HCT116 (cell line): ENCODE results near the gene ANKRD44.

Experiments
- CEBPB ChIP-seq: IDR thresholded peaks from 2 replicates; pipeline ENCODE4 v1.6.1; 2012; ENCODE audit warnings: low read depth
- CTCF ChIP-seq, 3 experiments: fragments of 200-600 bp in 1 of 3; sonication (generic) in 1 of 3; IDR thresholded peaks in 2 of 3; conservative IDR thresholded peaks in 1 of 3; 2 replicates each; pipeline ENCODE4 v1.5.1; 2012 to 2017; ENCODE audit warnings: low read depth in 2 of 3, low read length in 2 of 3, antibody characterized with exemption in 1 of 3, borderline replicate concordance in 1 of 3, control low read depth in 1 of 3, mild to moderate bottlenecking in 1 of 3, mixed read lengths in 1 of 3, mixed run types in 1 of 3, moderate library complexity in 1 of 3; ENCODE audit not compliant: insufficient read depth in 1 of 3
- JUND ChIP-seq: IDR thresholded peaks from 2 replicates; pipeline ENCODE4 v1.6.1; 2012
- POLR2AphosphoS5 ChIP-seq: IDR thresholded peaks from 2 replicates; pipeline ENCODE4 v1.6.1; 2011; ENCODE audit warnings: mild to moderate bottlenecking, low read depth, low read length, moderate library complexity
- ZFX ChIP-seq: fragments of 450-650 bp; IDR thresholded peaks from 2 replicates; pipeline ENCODE4 v1.6.1; 2017

GRCh38 chr2:196955036-196955435 lies 355.5 kb downstream of the ANKRD44 start:
- TF ChIP-seq CEBPB, result no peak
- no peak for TF ChIP-seq JUND
- no peak for TF ChIP-seq CTCF (IDR thresholded peaks at IDR 0.05 in 2 of 3, conservative IDR thresholded peaks at IDR 0.05 in 1 of 3; ENCODE audit: borderline replicate concordance in 1 of 3, insufficient read depth in 1 of 3, low read depth in 2 of 3, low read length in 2 of 3)
- TF ChIP-seq ZFX, result no peak
- TF ChIP-seq POLR2AphosphoS5, result no peak
